ENCODE data around the gene LSM11.

The LSM11 gene

DNA sequence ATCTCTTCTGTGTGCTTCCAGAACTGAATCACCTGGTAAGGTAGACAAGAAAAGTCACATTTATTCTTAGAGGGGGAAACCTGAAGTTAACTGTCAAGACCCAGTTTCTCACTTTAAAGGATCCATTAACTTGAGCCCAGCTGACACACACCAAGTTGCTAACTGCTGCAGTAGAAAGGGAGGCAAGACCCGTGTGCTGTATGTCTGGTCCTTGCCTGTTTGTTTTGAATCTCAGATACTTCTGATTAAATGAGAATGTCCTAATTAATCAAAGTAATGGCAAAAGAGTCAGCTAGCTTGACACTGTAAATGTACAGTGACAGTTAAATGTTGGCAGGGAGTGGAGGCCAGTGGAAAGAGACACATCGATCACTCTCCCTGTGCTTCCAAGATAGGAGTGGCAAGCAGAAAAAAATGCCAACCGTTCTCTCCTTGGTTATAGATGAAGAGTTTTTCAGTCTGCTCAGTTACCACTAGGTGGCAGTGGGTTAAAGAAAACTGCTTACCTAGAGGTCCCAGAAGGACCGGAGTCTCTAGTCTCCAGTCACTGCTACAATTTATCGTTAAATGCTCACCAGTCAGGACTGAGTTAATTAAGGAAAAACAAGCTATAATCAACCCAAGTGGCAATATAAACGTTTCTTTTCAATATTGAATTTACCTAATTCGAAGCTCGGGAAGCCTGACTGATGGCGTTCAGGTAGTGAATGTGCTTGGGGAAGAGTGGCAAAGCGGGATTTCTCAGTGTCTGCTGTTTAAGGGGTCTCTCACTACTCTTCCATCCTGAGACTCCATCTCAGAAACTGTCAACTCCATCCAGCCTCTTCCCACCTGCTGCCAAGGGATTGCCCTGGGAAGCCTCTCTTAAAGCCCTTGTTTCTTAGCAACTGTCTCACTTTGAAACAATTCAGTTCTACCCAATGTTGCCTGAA, 18.4 kb downstream of the LSM11 start:
- TF ChIP-seq, protein P1, sequence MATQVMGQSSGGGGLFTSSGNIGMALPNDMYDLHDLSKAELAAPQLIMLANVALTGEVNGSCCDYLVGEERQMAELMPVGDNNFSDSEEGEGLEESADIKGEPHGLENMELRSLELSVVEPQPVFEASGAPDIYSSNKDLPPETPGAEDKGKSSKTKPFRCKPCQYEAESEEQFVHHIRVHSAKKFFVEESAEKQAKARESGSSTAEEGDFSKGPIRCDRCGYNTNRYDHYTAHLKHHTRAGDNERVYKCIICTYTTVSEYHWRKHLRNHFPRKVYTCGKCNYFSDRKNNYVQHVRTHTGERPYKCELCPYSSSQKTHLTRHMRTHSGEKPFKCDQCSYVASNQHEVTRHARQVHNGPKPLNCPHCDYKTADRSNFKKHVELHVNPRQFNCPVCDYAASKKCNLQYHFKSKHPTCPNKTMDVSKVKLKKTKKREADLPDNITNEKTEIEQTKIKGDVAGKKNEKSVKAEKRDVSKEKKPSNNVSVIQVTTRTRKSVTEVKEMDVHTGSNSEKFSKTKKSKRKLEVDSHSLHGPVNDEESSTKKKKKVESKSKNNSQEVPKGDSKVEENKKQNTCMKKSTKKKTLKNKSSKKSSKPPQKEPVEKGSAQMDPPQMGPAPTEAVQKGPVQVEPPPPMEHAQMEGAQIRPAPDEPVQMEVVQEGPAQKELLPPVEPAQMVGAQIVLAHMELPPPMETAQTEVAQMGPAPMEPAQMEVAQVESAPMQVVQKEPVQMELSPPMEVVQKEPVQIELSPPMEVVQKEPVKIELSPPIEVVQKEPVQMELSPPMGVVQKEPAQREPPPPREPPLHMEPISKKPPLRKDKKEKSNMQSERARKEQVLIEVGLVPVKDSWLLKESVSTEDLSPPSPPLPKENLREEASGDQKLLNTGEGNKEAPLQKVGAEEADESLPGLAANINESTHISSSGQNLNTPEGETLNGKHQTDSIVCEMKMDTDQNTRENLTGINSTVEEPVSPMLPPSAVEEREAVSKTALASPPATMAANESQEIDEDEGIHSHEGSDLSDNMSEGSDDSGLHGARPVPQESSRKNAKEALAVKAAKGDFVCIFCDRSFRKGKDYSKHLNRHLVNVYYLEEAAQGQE (IDR thresholded peaks at IDR 0.05; ENCODE audit: insufficient read depth in 1 of 2, low read depth in 2 of 2, low read length in 2 of 2) = no peak
- TF ChIP-seq TAF1 (IDR thresholded peaks at IDR 0.05; ENCODE audit: borderline replicate concordance, insufficient read depth, low read length) (no peak), POLR2AphosphoS5 (IDR thresholded peaks at IDR 0.05; ENCODE audit: low read depth, low read length) (no peak), FOXP2 (optimal IDR thresholded peaks at IDR 0.05; ENCODE audit: borderline replicate concordance, extremely low read depth, extremely low read length, insufficient read depth) (no peak), SIN3A (IDR thresholded peaks at IDR 0.05; ENCODE audit: borderline replicate concordance, insufficient read depth, low read length) (no peak)

DNA sequence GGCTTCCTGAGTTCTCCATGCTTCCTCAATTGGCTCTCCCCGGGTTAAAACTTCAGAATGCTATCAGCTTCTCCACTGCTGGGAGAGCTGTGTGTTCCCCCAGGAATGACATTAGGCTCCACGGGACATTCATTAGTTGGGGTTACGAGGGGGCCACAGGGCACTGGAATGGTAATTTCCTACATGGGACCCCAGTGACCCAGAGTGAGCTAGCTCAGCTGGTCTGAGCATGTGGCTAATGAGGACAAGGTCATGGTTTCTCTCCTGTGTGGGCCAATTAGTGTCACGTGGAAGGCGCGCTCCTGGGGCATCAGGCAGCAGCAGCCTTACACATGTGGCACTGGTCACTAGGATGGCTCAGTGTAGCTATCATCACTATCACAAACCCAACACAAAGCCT, 21.0 kb downstream of the LSM11 start:
- TF ChIP-seq POLR2AphosphoS5 (IDR thresholded peaks at IDR 0.05; ENCODE audit: low read depth, low read length) = no peak
- TF ChIP-seq, protein P1 (IDR thresholded peaks at IDR 0.05; ENCODE audit: insufficient read depth in 1 of 2, low read depth in 2 of 2, low read length in 2 of 2) = no peak
- no peak for TF ChIP-seq SIN3A (IDR thresholded peaks at IDR 0.05; ENCODE audit: borderline replicate concordance, insufficient read depth, low read length)
- TF ChIP-seq TAF1 (IDR thresholded peaks at IDR 0.05; ENCODE audit: borderline replicate concordance, insufficient read depth, low read length) = no peak
- TF ChIP-seq FOXP2 (optimal IDR thresholded peaks at IDR 0.05; ENCODE audit: borderline replicate concordance, extremely low read depth, extremely low read length, insufficient read depth) = no peak

DNA sequence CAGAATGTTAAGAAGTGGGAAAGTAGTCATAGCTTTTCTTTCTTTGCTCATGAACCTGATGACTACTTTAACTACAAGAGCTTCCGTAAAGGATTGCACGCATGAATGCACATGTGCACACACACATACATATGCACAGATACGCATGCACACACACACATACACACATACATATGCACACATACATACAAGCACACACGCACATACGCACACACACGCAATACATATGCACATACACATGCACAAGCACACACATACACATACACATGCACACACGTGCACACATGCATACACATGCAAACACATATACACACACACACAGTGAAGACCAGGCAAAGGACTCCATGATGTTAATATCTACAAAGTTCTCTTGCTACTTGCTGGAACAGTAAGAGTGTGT, 22.9 kb downstream of the LSM11 start:
- TF ChIP-seq POLR2AphosphoS5 (IDR thresholded peaks at IDR 0.05; ENCODE audit: low read depth, low read length) (no peak), TAF1 (IDR thresholded peaks at IDR 0.05; ENCODE audit: borderline replicate concordance, insufficient read depth, low read length) (no peak), SIN3A (IDR thresholded peaks at IDR 0.05; ENCODE audit: borderline replicate concordance, insufficient read depth, low read length) (no peak), FOXP2 (optimal IDR thresholded peaks at IDR 0.05; ENCODE audit: borderline replicate concordance, extremely low read depth, extremely low read length, insufficient read depth) (no peak)
- TF ChIP-seq, protein P1 (IDR thresholded peaks at IDR 0.05; ENCODE audit: insufficient read depth in 1 of 2, low read depth in 2 of 2, low read length in 2 of 2) = no peak

DNA sequence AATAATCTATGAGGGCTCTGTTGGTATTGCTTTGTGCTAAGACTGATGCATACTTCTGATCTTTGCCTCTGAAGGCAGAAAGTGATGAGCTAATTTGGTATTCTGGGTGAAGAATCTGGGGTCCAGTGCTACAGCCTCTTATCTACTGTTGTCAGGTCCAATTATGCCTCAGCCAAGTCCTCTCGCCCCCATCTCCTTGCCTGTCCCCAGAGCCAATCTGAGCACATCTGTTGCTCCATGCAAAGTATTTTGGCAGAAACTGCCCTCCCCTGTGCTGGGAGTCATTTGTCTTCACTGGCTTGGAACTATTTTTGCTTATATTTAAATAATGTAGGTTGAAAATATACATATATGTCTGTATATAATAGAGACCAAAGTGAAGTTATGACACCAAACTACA, 23.4 kb downstream of the LSM11 start:
- no peak for TF ChIP-seq POLR2AphosphoS5 (IDR thresholded peaks at IDR 0.05; ENCODE audit: low read depth, low read length)
- TF ChIP-seq FOXP2 (optimal IDR thresholded peaks at IDR 0.05; ENCODE audit: borderline replicate concordance, extremely low read depth, extremely low read length, insufficient read depth) = no peak
- no peak for TF ChIP-seq TAF1 (IDR thresholded peaks at IDR 0.05; ENCODE audit: borderline replicate concordance, insufficient read depth, low read length)
- no peak for TF ChIP-seq SIN3A (IDR thresholded peaks at IDR 0.05; ENCODE audit: borderline replicate concordance, insufficient read depth, low read length)
- TF ChIP-seq, protein P1 (IDR thresholded peaks at IDR 0.05; ENCODE audit: insufficient read depth in 1 of 2, low read depth in 2 of 2, low read length in 2 of 2) = no peak

Data from PFSK-1 (cell line).